H1 (cell line): Measurements from ENCODE around the gene ADGRF5. TPM values are rescaled to one million over a fixed set of nuclear protein-coding genes. Genes with fewer than 3 reads are reported as not detected.

Source experiments
- CTCF ChIA-PET: fragments of 300-600 bp; sonication (Branson Sonifier 250); formaldehyde crosslinking; loops from one replicate; lab custom pipeline; 2021; ENCODE audit not compliant: partially characterized antibody; lab: Charles Lee
- POLR2A ChIA-PET: fragments of 300-600 bp; sonication (Branson Sonifier 250); formaldehyde crosslinking; loops from one replicate; lab custom pipeline; 2021; ENCODE audit warnings: inconsistent platforms; ENCODE audit not compliant: partially characterized antibody; lab: Charles Lee
- DNase-seq, 2 experiments: peaks; one replicate each; pipeline versions ENCODE4 v3.0.0 to v3.0.0-alpha.2; 2010 to 2022; ENCODE audit warnings: low spot score in 2 of 2, low read depth in 1 of 2, mixed read lengths in 1 of 2
- FAIRE-seq: peaks from 2 replicates; lab custom pipeline; 2011; peaks lifted over from hg19 to GRCh38; lab: Jason Lieb, UNC
- H2AFZ ChIP-seq: 2 replicates; pipeline ENCODE4 v1.8.1; 2012; ENCODE audit warnings: low read length, inconsistent platforms
- H2AK5ac ChIP-seq: 2 replicates; pipeline ENCODE4 v1.6.1; 2013; ENCODE audit warnings: low read depth, low read length
- H2BK120ac ChIP-seq: replicated peaks from 2 replicates; pipeline ENCODE3; 2013; ENCODE audit warnings: low read depth, low read length, inconsistent platforms
- H2BK12ac ChIP-seq: 2 replicates; pipeline ENCODE4 v1.6.1; 2013; ENCODE audit warnings: low read depth, low read length
- H2BK15ac ChIP-seq: 2 replicates; pipeline ENCODE4 v1.6.1; 2013; ENCODE audit warnings: low read length
- H2BK20ac ChIP-seq: 2 replicates; pipeline ENCODE4 v1.6.1; 2013; ENCODE audit warnings: low read length
- H2BK5ac ChIP-seq: 2 replicates; pipeline ENCODE4 v1.6.1; 2013; ENCODE audit warnings: low read depth, low read length
- H3K14ac ChIP-seq: 2 replicates; pipeline ENCODE4 v1.6.1; 2013; ENCODE audit warnings: inconsistent platforms; ENCODE audit not compliant: insufficient read length
- H3K18ac ChIP-seq: 2 replicates; pipeline ENCODE4 v1.6.1; 2013; ENCODE audit warnings: low read length; ENCODE audit errors: extremely low read depth
- H3K23ac ChIP-seq: 2 replicates; pipeline ENCODE4 v1.6.1; 2013; ENCODE audit warnings: inconsistent platforms; ENCODE audit not compliant: insufficient read length
- H3K23me2 ChIP-seq: 2 replicates; pipeline ENCODE4 v1.6.1; 2013; ENCODE audit warnings: low read depth, low read length
- H3K27ac ChIP-seq: 2 replicates; pipeline ENCODE4 v1.6.1; 2011; ENCODE audit warnings: low read depth, low read length, inconsistent platforms
- H3K27me3 ChIP-seq, 4 experiments: replicated peaks in 1 of 4; 1 replicate in 1 of 4; 2 replicates in 3 of 4; pipeline versions ENCODE4 v1.6.1 to v1.8.1; 2011 to 2013; ENCODE audit warnings: low read length in 3 of 4, mild to moderate bottlenecking in 3 of 4, inconsistent platforms in 2 of 4, mixed read lengths in 2 of 4, moderate library complexity in 1 of 4; ENCODE audit not compliant: control insufficient read depth in 3 of 4, insufficient read depth in 3 of 4; ENCODE audit errors: extremely low read depth in 1 of 4
- H3K36me3 ChIP-seq, 4 experiments: 2 replicates each; pipeline versions ENCODE4 v1.6.1 to v1.8.1; 2011 to 2013; ENCODE audit warnings: mild to moderate bottlenecking in 4 of 4, low read length in 3 of 4, moderate library complexity in 2 of 4, control low read depth in 1 of 4, inconsistent platforms in 1 of 4; ENCODE audit not compliant: insufficient read depth in 4 of 4, control insufficient read depth in 2 of 4
- H3K4ac ChIP-seq: replicated peaks from 2 replicates; pipeline ENCODE3; 2013; ENCODE audit warnings: low read length, low read depth, mixed read lengths, inconsistent platforms; ENCODE audit not compliant: insufficient read length
- H3K4me1 ChIP-seq, 4 experiments: replicated peaks in 1 of 4; 1 replicate in 1 of 4; 2 replicates in 3 of 4; pipeline versions ENCODE4 v1.6.1 to v1.8.1; 2011 to 2013; ENCODE audit warnings: low read length in 3 of 4, inconsistent platforms in 2 of 4, mixed read lengths in 1 of 4; ENCODE audit not compliant: insufficient read depth in 4 of 4, control insufficient read depth in 3 of 4
- H3K4me2 ChIP-seq, 2 experiments: 2 replicates each; pipeline versions ENCODE4 v1.6.1 to v1.8.1; 2011 to 2013; ENCODE audit warnings: low read depth in 2 of 2, low read length in 2 of 2, control low read depth in 1 of 2, inconsistent platforms in 1 of 2, mild to moderate bottlenecking in 1 of 2; ENCODE audit not compliant: insufficient read depth in 1 of 2
- H3K4me3 ChIP-seq, 4 experiments: fragments of 200-600, 300-600 bp in 1 of 4; sonication (generic), shearing (Covaris generic), sonication (Bioruptor Twin) in 1 of 4; 2 replicates each; pipeline versions ENCODE4 v1.5.1 to v1.8.1; 2011 to 2016; ENCODE audit warnings: low read length in 4 of 4, low read depth in 3 of 4, control low read depth in 2 of 4, inconsistent platforms in 2 of 4, mild to moderate bottlenecking in 2 of 4, mixed read lengths in 1 of 4, moderate library complexity in 1 of 4; ENCODE audit not compliant: insufficient read depth in 2 of 4; ENCODE audit errors: extremely low read depth in 1 of 4
- H3K56ac ChIP-seq: replicated peaks from 2 replicates; pipeline ENCODE3; 2013; ENCODE audit warnings: low read depth, mild to moderate bottlenecking, mixed read lengths, low read length, inconsistent platforms; ENCODE audit not compliant: insufficient read length
- H3K79me1 ChIP-seq: 2 replicates; pipeline ENCODE4 v1.6.1; 2013; ENCODE audit warnings: low read depth, low read length, control low read depth
- H3K79me2 ChIP-seq, 2 experiments: 2 replicates each; pipeline versions ENCODE4 v1.6.1 to v1.8.1; 2012 to 2013; ENCODE audit warnings: low read length in 2 of 2, mild to moderate bottlenecking in 2 of 2, inconsistent platforms in 1 of 2; ENCODE audit not compliant: insufficient read depth in 2 of 2, control insufficient read depth in 1 of 2
- H3K9ac ChIP-seq, 4 experiments: replicated peaks in 1 of 4; 1 replicate in 1 of 4; 2 replicates in 3 of 4; pipeline versions ENCODE4 v1.6.1 to v1.8.1; 2011 to 2013; ENCODE audit warnings: low read depth in 3 of 4, low read length in 3 of 4, control low read depth in 2 of 4, mild to moderate bottlenecking in 2 of 4, moderate library complexity in 2 of 4, inconsistent platforms in 1 of 4; ENCODE audit errors: extremely low read depth in 1 of 4
- H3K9me3 ChIP-seq, 2 experiments: 2 replicates each; pipeline versions ENCODE4 v1.6.1 to v1.8.1; 2012 to 2013; ENCODE audit warnings: mild to moderate bottlenecking in 2 of 2, moderate library complexity in 2 of 2, control low read depth in 1 of 2, inconsistent platforms in 1 of 2, low read depth in 1 of 2, low read length in 1 of 2, mixed read lengths in 1 of 2; ENCODE audit not compliant: insufficient read depth in 2 of 2
- H4K20me1 ChIP-seq, 2 experiments: replicated peaks in 1 of 2; 2 replicates each; pipeline versions ENCODE3 to v1.8.1; 2011 to 2013; ENCODE audit warnings: inconsistent platforms in 2 of 2, low read length in 2 of 2, mild to moderate bottlenecking in 1 of 2; ENCODE audit not compliant: insufficient read depth in 2 of 2, control insufficient read depth in 1 of 2
- H4K5ac ChIP-seq: 2 replicates; pipeline ENCODE4 v1.6.1; 2013; ENCODE audit warnings: low read length, low read depth, mixed read lengths, inconsistent platforms; ENCODE audit not compliant: insufficient read length
- H4K8ac ChIP-seq: 2 replicates; pipeline ENCODE4 v1.8.0; 2013; ENCODE audit warnings: mild to moderate bottlenecking, moderate library complexity, low read length, inconsistent platforms; ENCODE audit not compliant: insufficient read depth; ENCODE audit errors: extremely low read depth
- H4K91ac ChIP-seq: replicated peaks from 2 replicates; pipeline ENCODE3; 2013; ENCODE audit warnings: low read length, mixed read lengths, inconsistent platforms; ENCODE audit not compliant: insufficient read length
- BRCA1 ChIP-seq: IDR thresholded peaks from 2 replicates; pipeline ENCODE4 v1.6.1; 2012; ENCODE audit warnings: low read depth, low read length, improper control_type of control experiment
- CBX5 ChIP-seq: fragments of 300-800, 300-1000 bp; sonication (generic); IDR thresholded peaks from 2 replicates; pipeline ENCODE4 v1.7.1; 2016; ENCODE audit warnings: antibody characterized with exemption, low read length, low read depth
- HDAC2 ChIP-seq, 2 experiments: fragments of 300-600 bp in 1 of 2; sonication (generic) in 1 of 2; IDR thresholded peaks; 2 replicates each; pipeline ENCODE4 v1.6.1; 2011 to 2012; ENCODE audit warnings: low read depth in 2 of 2, low read length in 2 of 2, mild to moderate bottlenecking in 2 of 2, moderate library complexity in 2 of 2, borderline replicate concordance in 1 of 2, inconsistent platforms in 1 of 2
- JUN ChIP-seq: IDR thresholded peaks from 2 replicates; pipeline ENCODE4 v1.6.1; 2011; ENCODE audit warnings: low read depth, mild to moderate bottlenecking, improper control_type of control experiment, low read length
- JUND ChIP-seq: IDR thresholded peaks from 2 replicates; pipeline ENCODE4 v1.6.1; 2011; ENCODE audit warnings: mild to moderate bottlenecking, improper control_type of control experiment, low read length
- SAP30 ChIP-seq: fragments of 300-600 bp; sonication (generic); IDR thresholded peaks from 2 replicates; pipeline ENCODE4 v1.7.1; 2012; ENCODE audit warnings: low read length, moderate library complexity, mild to moderate bottlenecking, inconsistent platforms; ENCODE audit not compliant: insufficient read depth, insufficient replicate concordance
- SIN3A ChIP-seq, 2 experiments: IDR thresholded peaks in 1 of 2; conservative IDR thresholded peaks in 1 of 2; 2 replicates each; pipeline ENCODE4 v1.6.1; 2011 to 2012; ENCODE audit warnings: low read length in 2 of 2, improper control_type of control experiment in 1 of 2, low read depth in 1 of 2, mild to moderate bottlenecking in 1 of 2
- SP1 ChIP-seq: IDR thresholded peaks from 2 replicates; pipeline ENCODE4 v1.6.1; 2011; ENCODE audit warnings: low read depth, low read length
- SP2 ChIP-seq: IDR thresholded peaks from 2 replicates; pipeline ENCODE4 v1.6.1; 2012; ENCODE audit warnings: mild to moderate bottlenecking, low read length, inconsistent platforms
- ZNF274 ChIP-seq: IDR thresholded peaks from 2 replicates; pipeline ENCODE4 v1.7.0; 2012; ENCODE audit warnings: low read length, borderline replicate concordance; ENCODE audit errors: extremely low read depth
- WGBS, 2 experiments: shearing (Covaris generic) in 1 of 2; methylation state at CpG; one replicate each; pipeline versions ENCODE4 v1.1.6 to v1.1.7; 2013 to 2015; ENCODE audit warnings: low lambda C conversion rate in 2 of 2, mixed read lengths in 2 of 2, inconsistent platforms in 1 of 2, low coverage in 1 of 2, missing lambda C conversion rate in 1 of 2; ENCODE audit not compliant: insufficient replicate concordance in 2 of 2, insufficient coverage in 1 of 2, insufficient read length in 1 of 2; ENCODE audit errors: extremely low coverage in 1 of 2, missing lambda C conversion rate in 1 of 2; 5-methylcytosine and 5-hydroxymethylcytosine counted together
- polyA plus RNA-seq, 7 experiments: library from polyadenylated mRNA; depleted of rRNA in 3 of 7; stranded (reverse) in 5 of 7; unstranded in 2 of 7; fragments of >200 nt in 5 of 7; fragments of 200-250 nt in 2 of 7; gene quantifications; 1 replicate in 5 of 7; 2 replicates in 1 of 7; 4 replicates in 1 of 7; pipeline versions ENCODE4 v1.2.1 to v1.2.3, GENCODE V29; 2011 to 2013; ENCODE audit warnings: missing spikeins in 2 of 7, mixed read lengths in 2 of 7
- total RNA-seq: library from RNA; stranded (reverse); fragmentation: NEBNext Ultra II Directional; extraction: Animal tissue kit (Norgen Biotek cat#: 25700); gene quantifications from 2 replicates; pipeline ENCODE4 v1.2.1, GENCODE V29; 2021
- TF ChIP-seq, protein P1 (sequence below): IDR thresholded peaks from 2 replicates; pipeline ENCODE4 v1.6.1; 2012; ENCODE audit warnings: low read length, inconsistent platforms

ADGRF5 gene
- total and polyA plus RNA-seq, 2 of the 8 experiments (the other 6 are each of a cell fraction or from before 2014, with no cell fraction given) = 0.06 TPM; not detected in 1

DNA sequence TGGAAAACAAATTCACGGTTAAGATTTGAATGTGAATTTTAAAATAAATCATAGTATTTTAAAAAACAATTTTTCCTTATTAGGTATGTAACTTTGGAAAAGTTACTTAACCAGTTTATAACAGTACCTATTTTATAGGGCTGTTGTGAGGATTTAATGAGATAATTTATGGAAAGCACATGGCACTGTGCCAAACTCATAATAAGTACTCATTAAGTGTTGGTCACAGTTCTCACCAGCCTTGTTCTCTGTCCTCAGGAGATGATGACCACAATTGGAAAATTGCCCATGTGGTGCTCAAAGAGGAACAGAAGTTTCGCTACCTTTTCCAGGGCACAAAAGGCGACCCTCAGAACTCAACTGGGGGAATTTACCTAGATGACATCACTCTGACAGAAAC is 88.9 kb downstream of the ADGRF5 start:
- no peak overlapping the region for H2BK12ac ChIP-seq
- no peak overlapping the region for H4K8ac ChIP-seq
- no peaks in the 10 kb centered on the region for H3K79me1 ChIP-seq
- no peak for FAIRE-seq
- no peak overlapping the region for H3K18ac ChIP-seq
- no peak overlapping the region for H4K91ac ChIP-seq
- ChIA-PET POLR2A (no interaction called here), CTCF (no interaction called here)
- H3K36me3 ChIP-seq = no peaks in the 10 kb centered on the region
- no peaks in the 10 kb centered on the region for H3K9me3 ChIP-seq
- TF ChIP-seq ZNF274 = no peak
- no peak for TF ChIP-seq HDAC2 (IDR thresholded peaks at IDR 0.05; ENCODE audit: borderline replicate concordance in 1 of 2, low read depth in 2 of 2, low read length in 2 of 2)
- TF ChIP-seq SP1 = no peak
- TF ChIP-seq, protein P1, sequence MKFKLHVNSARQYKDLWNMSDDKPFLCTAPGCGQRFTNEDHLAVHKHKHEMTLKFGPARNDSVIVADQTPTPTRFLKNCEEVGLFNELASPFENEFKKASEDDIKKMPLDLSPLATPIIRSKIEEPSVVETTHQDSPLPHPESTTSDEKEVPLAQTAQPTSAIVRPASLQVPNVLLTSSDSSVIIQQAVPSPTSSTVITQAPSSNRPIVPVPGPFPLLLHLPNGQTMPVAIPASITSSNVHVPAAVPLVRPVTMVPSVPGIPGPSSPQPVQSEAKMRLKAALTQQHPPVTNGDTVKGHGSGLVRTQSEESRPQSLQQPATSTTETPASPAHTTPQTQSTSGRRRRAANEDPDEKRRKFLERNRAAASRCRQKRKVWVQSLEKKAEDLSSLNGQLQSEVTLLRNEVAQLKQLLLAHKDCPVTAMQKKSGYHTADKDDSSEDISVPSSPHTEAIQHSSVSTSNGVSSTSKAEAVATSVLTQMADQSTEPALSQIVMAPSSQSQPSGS = no peak
- no peak for TF ChIP-seq JUND
- TF ChIP-seq JUN = no peak
- no peak for TF ChIP-seq SIN3A (conservative IDR thresholded peaks at IDR 0.05 in 1 of 2, IDR thresholded peaks at IDR 0.05 in 1 of 2; ENCODE audit: low read depth in 1 of 2, low read length in 2 of 2)
- TF ChIP-seq SP2 = no peak
- TF ChIP-seq SAP30 = no peak
- no peak for TF ChIP-seq CBX5
- TF ChIP-seq BRCA1 = no peak
- 92% methylated on average over 3 of the region's 3 CpGs; no CpG with 5 or more reads in 1 of the 2 experiments for WGBS, 2 experiments
- no peak overlapping the region for H3K56ac ChIP-seq
- H3K4me1 ChIP-seq = no peaks in the 10 kb centered on the region; a peak in 1 of 7 replicates
- no peaks in the 10 kb centered on the region for H3K23me2 ChIP-seq
- no peak overlapping the region for H3K23ac ChIP-seq
- no peak overlapping the region for H3K4ac ChIP-seq
- H4K20me1 ChIP-seq = no peaks in the 10 kb centered on the region
- no peak overlapping the region for H2AK5ac ChIP-seq
- H4K5ac ChIP-seq = no peak overlapping the region
- no peak overlapping the region for H2BK15ac ChIP-seq
- H2BK20ac ChIP-seq = no peak overlapping the region
- no peaks in the 10 kb centered on the region for H3K79me2 ChIP-seq
- H3K4me3 ChIP-seq = no peak overlapping the region
- no peak overlapping the region for H3K14ac ChIP-seq
- H3K4me2 ChIP-seq = no peak overlapping the region
- H2BK5ac ChIP-seq = no peak overlapping the region
- no peak overlapping the region for H2AFZ ChIP-seq
- no peaks in the 10 kb centered on the region for H3K27me3 ChIP-seq
- no peak overlapping the region for H3K9ac ChIP-seq
- H2BK120ac ChIP-seq = no peak overlapping the region
- DNase-seq = no peak
- H3K27ac ChIP-seq = no peak overlapping the region
